Caco-2 (cell line): Measurements from ENCODE around the gene HDAC4. TPM values are rescaled to one million over a fixed set of nuclear protein-coding genes. Genes with fewer than 3 reads are reported as not detected.

Source experiments
- BruUV-seq: library from RNA; stranded (reverse); fragments of 400-500 nt; replicated peaks from 2 replicates; lab custom pipeline; 2021; lab: Mats Ljungman, UMichigan
- CTCF ChIA-PET: fragments of 300-600 bp; sonication (Branson Sonifier 250); formaldehyde crosslinking; loops from one replicate; lab custom pipeline; 2022; ENCODE audit warnings: antibody characterized with exemption; lab: Charles Lee
- POLR2A ChIA-PET: fragments of 300-600 bp; sonication (Branson Sonifier 250); formaldehyde crosslinking; loops from one replicate; lab custom pipeline; 2022; ENCODE audit warnings: antibody characterized with exemption; lab: Charles Lee
- DNase-seq, 2 experiments: peaks; one replicate each; pipeline versions ENCODE4 v3.0.0 to v3.0.0-alpha.2; 2020 to 2022
- H3K27me3 ChIP-seq: replicated peaks from 2 replicates; pipeline ENCODE4 v1.6.0; 2011; ENCODE audit warnings: low read length; ENCODE audit not compliant: control insufficient read depth, insufficient read depth
- H3K36me3 ChIP-seq: 2 replicates; pipeline ENCODE4 v1.5.1; 2011; ENCODE audit warnings: low read length; ENCODE audit not compliant: control insufficient read depth, insufficient read depth
- H3K4me1 ChIP-seq: fragments of 250-450 bp; sonication (Bioruptor Pico); 2 replicates; pipeline ENCODE4 v1.5.1; 2020; ENCODE audit warnings: mild to moderate bottlenecking
- H3K4me3 ChIP-seq: 2 replicates; pipeline ENCODE4 v1.5.1; 2011; ENCODE audit warnings: low read depth, mild to moderate bottlenecking, control low read depth, low read length
- H3K9me3 ChIP-seq: fragments of 250-450 bp; sonication (Bioruptor Pico); 2 replicates; pipeline ENCODE4 v1.5.1; 2020; ENCODE audit warnings: mild to moderate bottlenecking, moderate library complexity
- H3K27ac Mint-ChIP-seq: one replicate; pipeline ENCODE4 v1.8.0; 2022; ENCODE audit warnings: mixed read lengths; ENCODE audit not compliant: unreplicated experiment
- H3K27me3 Mint-ChIP-seq: one replicate; pipeline ENCODE4 v1.8.0; 2022; ENCODE audit warnings: mixed read lengths; ENCODE audit not compliant: insufficient read depth, unreplicated experiment
- H3K36me3 Mint-ChIP-seq: one replicate; pipeline ENCODE4 v1.8.0; 2022; ENCODE audit warnings: mild to moderate bottlenecking, mixed read lengths; ENCODE audit not compliant: insufficient read depth, unreplicated experiment
- H3K4me1 Mint-ChIP-seq: one replicate; pipeline ENCODE4 v1.8.0; 2022; ENCODE audit warnings: low read depth, mixed read lengths; ENCODE audit not compliant: unreplicated experiment
- H3K4me3 Mint-ChIP-seq: one replicate; pipeline ENCODE4 v1.8.0; 2022; ENCODE audit warnings: mild to moderate bottlenecking, moderate library complexity, mixed read lengths; ENCODE audit not compliant: unreplicated experiment
- H3K9me3 Mint-ChIP-seq: one replicate; pipeline ENCODE4 v1.8.0; 2022; ENCODE audit warnings: mixed read lengths; ENCODE audit not compliant: unreplicated experiment
- intact Hi-C: fragments of 100-400 bp; cut with micrococcal nuclease; formaldehyde crosslinking; loops from one replicate; pipeline ENCODE4 v1.10.0; 2022; ENCODE audit not compliant: unreplicated experiment
- total RNA-seq: library from RNA; stranded (reverse); gene quantifications from 2 replicates; pipeline ENCODE4 v1.2.3, GENCODE V29; 2022
- TF ChIP-seq, protein P1 (sequence below), 2 experiments: fragments of 200-600 bp in 1 of 2; IDR thresholded peaks; 1 replicate in 1 of 2; 2 replicates in 1 of 2; pipeline versions ENCODE4 v1.5.1 to v1.8.0; 2011 to 2022; ENCODE audit warnings: antibody characterized with exemption in 1 of 2, control low read depth in 1 of 2, inconsistent platforms in 1 of 2, low read depth in 1 of 2, low read length in 1 of 2, mild to moderate bottlenecking in 1 of 2, moderate library complexity in 1 of 2; ENCODE audit not compliant: insufficient read depth in 1 of 2, severe bottlenecking in 1 of 2, unreplicated experiment in 1 of 2

HDAC4 gene
- total RNA-seq, 1 experiment from 2014 or later: 15.5 TPM

DNA sequence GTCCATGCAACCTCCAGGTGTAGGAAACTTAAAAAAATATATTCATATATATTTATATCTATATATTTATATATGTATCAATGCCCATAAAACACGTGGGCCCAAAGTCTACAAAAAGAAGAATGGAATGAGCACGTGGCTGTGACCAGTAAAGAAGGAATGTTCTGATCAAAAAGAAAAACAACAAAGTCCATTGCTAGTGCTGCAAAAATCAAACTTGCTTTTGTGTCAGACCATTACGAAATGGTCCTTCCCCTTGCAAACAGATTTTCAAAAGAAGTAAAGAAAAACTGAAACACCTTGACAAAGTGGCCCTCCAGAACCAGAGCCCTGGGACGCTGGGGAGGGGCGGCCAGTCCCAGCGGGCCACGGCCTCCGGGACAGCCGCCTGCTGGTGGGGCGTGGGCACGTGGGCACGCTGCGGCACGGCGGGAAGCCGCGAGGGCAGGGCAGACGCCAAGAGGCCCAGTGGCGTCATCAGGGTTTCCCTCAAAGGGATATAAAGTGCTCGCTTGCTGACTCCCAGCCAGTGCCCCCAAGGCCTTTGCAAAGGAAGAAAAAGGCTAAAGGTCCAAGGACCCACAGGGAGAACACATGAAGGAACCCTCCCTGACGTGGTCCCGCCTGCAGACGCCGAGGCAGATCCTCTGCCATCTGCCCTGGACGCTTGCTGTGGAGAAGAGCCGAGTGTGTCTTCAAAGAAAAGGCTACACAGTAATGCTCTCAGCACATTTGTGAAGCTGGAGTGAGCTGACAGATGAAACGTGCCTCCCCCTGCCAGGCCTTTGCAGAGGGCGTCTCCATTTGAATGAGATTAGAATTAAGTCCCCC lies 351.2 kb downstream of the HDAC4 start:
- no peaks in the 10 kb centered on the region for H3K9me3 Mint-ChIP-seq
- no peaks in the 10 kb centered on the region for H3K27me3 Mint-ChIP-seq
- BruUV-seq: no TSS peak
- Histone ChIP-seq H3K27me3 (no peaks in the 10 kb centered on the region), H3K4me3 (no peak overlapping the region), H3K36me3 (no peaks in the 10 kb centered on the region), H3K9me3 (no peaks in the 10 kb centered on the region), H3K4me1 (no peaks in the 10 kb centered on the region)
- TF ChIP-seq, protein P1, sequence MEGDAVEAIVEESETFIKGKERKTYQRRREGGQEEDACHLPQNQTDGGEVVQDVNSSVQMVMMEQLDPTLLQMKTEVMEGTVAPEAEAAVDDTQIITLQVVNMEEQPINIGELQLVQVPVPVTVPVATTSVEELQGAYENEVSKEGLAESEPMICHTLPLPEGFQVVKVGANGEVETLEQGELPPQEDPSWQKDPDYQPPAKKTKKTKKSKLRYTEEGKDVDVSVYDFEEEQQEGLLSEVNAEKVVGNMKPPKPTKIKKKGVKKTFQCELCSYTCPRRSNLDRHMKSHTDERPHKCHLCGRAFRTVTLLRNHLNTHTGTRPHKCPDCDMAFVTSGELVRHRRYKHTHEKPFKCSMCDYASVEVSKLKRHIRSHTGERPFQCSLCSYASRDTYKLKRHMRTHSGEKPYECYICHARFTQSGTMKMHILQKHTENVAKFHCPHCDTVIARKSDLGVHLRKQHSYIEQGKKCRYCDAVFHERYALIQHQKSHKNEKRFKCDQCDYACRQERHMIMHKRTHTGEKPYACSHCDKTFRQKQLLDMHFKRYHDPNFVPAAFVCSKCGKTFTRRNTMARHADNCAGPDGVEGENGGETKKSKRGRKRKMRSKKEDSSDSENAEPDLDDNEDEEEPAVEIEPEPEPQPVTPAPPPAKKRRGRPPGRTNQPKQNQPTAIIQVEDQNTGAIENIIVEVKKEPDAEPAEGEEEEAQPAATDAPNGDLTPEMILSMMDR (IDR thresholded peaks at IDR 0.05; ENCODE audit: insufficient read depth in 1 of 2, low read depth in 1 of 2, low read length in 1 of 2, severe bottlenecking in 1 of 2, unreplicated experiment in 1 of 2): no peak
- H3K4me1 Mint-ChIP-seq: no peaks in the 10 kb centered on the region
- H3K27ac Mint-ChIP-seq: no peak overlapping the region
- ChIA-PET CTCF (no interaction called here), POLR2A (no interaction called here)
- no peak overlapping the region for H3K4me3 Mint-ChIP-seq
- DNase-seq: peak in 1 of 2 experiments; percentile 5
- intact Hi-C loops: no loop called here
- no peaks in the 10 kb centered on the region for H3K36me3 Mint-ChIP-seq

DNA sequence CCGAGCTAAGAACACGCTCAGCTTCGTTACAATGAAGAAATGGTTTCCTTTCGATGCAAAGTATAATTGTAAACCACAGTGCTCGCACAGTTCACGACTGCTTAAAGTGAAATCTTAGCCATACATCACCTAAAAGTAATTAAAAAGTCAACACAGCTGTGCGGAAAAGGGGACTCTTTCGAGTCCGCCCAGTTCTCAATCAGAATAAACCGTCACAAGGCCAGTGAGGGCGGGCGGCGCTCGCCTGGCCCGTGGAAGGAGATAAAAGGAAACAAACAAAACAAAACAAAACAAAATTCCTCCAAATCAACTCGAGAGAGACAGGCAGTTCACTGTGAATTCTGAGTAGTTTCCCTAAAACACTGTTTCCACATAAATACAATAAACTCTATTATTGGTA lies 352.1 kb downstream of the HDAC4 start:
- no peak for DNase-seq
- no peaks in the 10 kb centered on the region for H3K4me1 Mint-ChIP-seq
- TF ChIP-seq, protein P1 (IDR thresholded peaks at IDR 0.05; ENCODE audit: insufficient read depth in 1 of 2, low read depth in 1 of 2, low read length in 1 of 2, severe bottlenecking in 1 of 2, unreplicated experiment in 1 of 2): no peak
- H3K27ac Mint-ChIP-seq: no peak overlapping the region
- H3K9me3 Mint-ChIP-seq: no peaks in the 10 kb centered on the region
- no peaks in the 10 kb centered on the region for H3K27me3 ChIP-seq
- intact Hi-C loops: no loop called here
- H3K36me3 Mint-ChIP-seq: no peaks in the 10 kb centered on the region
- H3K4me1 ChIP-seq: no peaks in the 10 kb centered on the region
- CTCF ChIA-PET: no interaction called here
- POLR2A ChIA-PET: no interaction called here
- no peak overlapping the region for H3K4me3 Mint-ChIP-seq
- no peak overlapping the region for H3K4me3 ChIP-seq
- no peaks in the 10 kb centered on the region for H3K9me3 ChIP-seq
- H3K27me3 Mint-ChIP-seq: no peaks in the 10 kb centered on the region
- H3K36me3 ChIP-seq: no peaks in the 10 kb centered on the region
- BruUV-seq: no TSS peak

DNA sequence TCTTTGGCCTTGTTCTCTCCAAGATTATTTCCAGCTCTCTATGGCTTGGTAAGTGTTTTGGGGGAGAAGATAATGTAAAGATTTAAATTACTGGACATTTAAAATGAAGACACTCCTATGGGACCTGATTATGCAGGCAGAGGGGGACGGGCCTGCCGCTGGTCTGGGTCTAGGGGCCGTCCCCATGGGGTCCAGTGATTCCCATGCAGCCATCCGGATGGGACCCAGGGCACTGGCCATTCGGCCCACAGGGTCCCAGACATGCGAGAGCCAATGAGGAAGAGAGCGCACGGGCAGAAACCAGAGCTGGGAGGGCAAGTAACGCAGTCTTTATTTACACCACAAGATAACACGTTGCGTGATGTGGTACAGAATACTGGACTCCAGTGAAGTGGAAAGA lies 353.0 kb downstream of the HDAC4 start:
- H3K9me3 Mint-ChIP-seq: no peaks in the 10 kb centered on the region
- Histone ChIP-seq H3K4me3 (no peak overlapping the region), H3K27me3 (no peaks in the 10 kb centered on the region), H3K36me3 (no peaks in the 10 kb centered on the region), H3K4me1 (no peaks in the 10 kb centered on the region), H3K9me3 (no peaks in the 10 kb centered on the region)
- ChIA-PET CTCF (no interaction called here), POLR2A (no interaction called here)
- BruUV-seq: no TSS peak
- peaks cover 5% of the 10 kb centered on the region for H3K36me3 Mint-ChIP-seq
- DNase-seq: no peak
- H3K4me3 Mint-ChIP-seq: no peak overlapping the region
- intact Hi-C loops: no loop called here
- TF ChIP-seq, protein P1 (IDR thresholded peaks at IDR 0.05; ENCODE audit: insufficient read depth in 1 of 2, low read depth in 1 of 2, low read length in 1 of 2, severe bottlenecking in 1 of 2, unreplicated experiment in 1 of 2): no peak
- H3K27me3 Mint-ChIP-seq: no peaks in the 10 kb centered on the region
- H3K27ac Mint-ChIP-seq: peak overlapping the region; percentile 74
- no peaks in the 10 kb centered on the region for H3K4me1 Mint-ChIP-seq
